Measurements from ENCODE around the gene NELFCD. TPM values are rescaled to one million over a fixed set of nuclear protein-coding genes. Genes with fewer than 3 reads are reported as not detected.
"Not testable (repeated sequence)": the region's sequence is repeated elsewhere in the genome, so short reads cannot be mapped to it uniquely, and the experiment has no call there.

NELFCD gene
- total and polyA plus RNA-seq, 4 donors = 31.5 to 93.9 (median 42.4) TPM

DNA sequence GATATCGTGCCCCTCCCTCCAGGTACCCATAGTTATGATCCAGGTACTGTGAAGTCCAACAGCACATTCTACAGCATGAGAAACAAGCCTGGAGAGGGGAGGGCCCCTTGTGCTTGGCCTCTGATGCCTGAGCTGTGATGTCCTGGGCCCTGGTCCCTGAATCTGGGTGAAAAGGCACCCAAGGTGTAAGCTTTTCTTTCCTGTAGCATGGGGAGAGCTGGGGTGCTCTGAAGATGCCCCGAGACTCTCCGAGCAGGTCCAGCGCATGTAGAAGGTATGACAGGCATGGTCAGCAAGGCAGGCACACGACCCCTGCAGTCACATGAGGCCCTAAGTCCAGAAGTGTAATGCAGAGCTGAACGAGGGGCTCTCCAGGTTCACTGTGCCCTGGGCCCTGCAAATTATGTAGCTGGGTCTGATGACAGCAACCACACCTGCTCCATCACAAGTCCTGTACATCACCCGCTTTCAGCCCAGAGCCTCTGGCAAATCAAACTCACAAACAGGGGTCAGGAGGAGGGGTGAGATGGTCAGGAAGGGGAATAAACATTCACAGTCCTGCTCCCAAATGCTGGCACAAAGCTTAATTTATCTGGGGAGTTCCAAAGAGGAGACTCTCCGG, 27.8 kb downstream of the NELFCD start:
- no peak overlapping the region for H3K9ac ChIP-seq (ENCODE audit: insufficient read depth in 1 of 2, low read length in 2 of 2)
- no peak overlapping the region for H3K4me3 ChIP-seq
- H3K36me3 ChIP-seq (ENCODE audit: control insufficient read depth in 4 of 4, insufficient read depth in 4 of 4, low read length in 4 of 4) = peaks cover 0 to 2% (median 0%) of the 10 kb centered on the region in 4 donors
- DNase-seq (no peak), ATAC-seq (ENCODE audit: insufficient read depth, low FRiP score) (no peak)
- peak overlapping the region in 1 of 2 donors; percentile 73 for H3K27ac ChIP-seq (ENCODE audit: low read depth in 1 of 2, low read length in 1 of 2)
- 82 to 89% methylated on average over 8 of the region's 8 CpGs for WGBS, 2 donors
- TF ChIP-seq, protein P1, sequence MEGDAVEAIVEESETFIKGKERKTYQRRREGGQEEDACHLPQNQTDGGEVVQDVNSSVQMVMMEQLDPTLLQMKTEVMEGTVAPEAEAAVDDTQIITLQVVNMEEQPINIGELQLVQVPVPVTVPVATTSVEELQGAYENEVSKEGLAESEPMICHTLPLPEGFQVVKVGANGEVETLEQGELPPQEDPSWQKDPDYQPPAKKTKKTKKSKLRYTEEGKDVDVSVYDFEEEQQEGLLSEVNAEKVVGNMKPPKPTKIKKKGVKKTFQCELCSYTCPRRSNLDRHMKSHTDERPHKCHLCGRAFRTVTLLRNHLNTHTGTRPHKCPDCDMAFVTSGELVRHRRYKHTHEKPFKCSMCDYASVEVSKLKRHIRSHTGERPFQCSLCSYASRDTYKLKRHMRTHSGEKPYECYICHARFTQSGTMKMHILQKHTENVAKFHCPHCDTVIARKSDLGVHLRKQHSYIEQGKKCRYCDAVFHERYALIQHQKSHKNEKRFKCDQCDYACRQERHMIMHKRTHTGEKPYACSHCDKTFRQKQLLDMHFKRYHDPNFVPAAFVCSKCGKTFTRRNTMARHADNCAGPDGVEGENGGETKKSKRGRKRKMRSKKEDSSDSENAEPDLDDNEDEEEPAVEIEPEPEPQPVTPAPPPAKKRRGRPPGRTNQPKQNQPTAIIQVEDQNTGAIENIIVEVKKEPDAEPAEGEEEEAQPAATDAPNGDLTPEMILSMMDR (IDR thresholded peaks at IDR 0.05; ENCODE audit: control extremely low read depth, extremely low read depth) = no peak
- peaks cover 0 to 29% (median 14%) of the 10 kb centered on the region in 5 donors for H3K4me1 ChIP-seq (ENCODE audit: control insufficient read depth in 5 of 5, insufficient read depth in 5 of 5, low read length in 5 of 5)
- H3K9me3 ChIP-seq (ENCODE audit: control insufficient read depth in 4 of 4, insufficient read depth in 3 of 4, low read length in 3 of 4) = no peaks in the 10 kb centered on the region
- no peaks in the 10 kb centered on the region for H3K27me3 ChIP-seq (ENCODE audit: control insufficient read depth in 3 of 3, insufficient read depth in 3 of 3, low read length in 2 of 3)

DNA sequence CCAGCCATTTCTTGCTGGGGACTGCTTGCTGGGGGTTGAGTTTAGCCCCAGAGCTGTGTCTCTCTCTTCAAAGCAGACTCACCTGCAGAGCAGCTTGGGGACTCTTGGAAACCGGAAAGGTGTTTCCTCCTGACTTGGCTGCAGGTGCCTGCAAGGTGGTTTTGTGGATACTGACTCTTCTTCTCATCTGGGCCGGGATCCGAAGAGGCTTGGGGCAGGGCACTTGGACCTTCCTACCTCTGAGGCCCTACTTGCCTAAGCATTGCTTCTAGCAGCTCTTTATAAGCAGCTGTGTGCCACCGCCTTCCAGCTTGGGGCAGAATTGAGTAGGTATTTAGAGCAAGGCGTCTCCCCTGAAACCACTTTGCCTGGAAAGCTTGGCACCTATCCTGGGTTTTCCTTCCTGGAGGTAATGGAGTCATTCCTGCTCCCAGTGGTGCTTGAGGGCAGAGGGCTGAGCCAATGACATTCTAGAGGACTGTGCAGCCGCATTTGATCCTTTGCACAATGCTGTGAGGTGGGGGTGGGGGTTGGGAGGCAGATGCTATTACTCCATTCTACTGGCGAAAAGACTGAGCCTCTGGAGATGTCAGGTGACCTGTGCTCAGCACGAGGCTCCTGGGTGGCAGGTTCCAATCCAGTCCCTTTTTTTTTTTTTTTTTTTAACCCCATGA, 29.4 kb downstream of the NELFCD start:
- WGBS, 2 donors = 55 to 68% methylated on average over 8 of the region's 8 CpGs

DNA sequence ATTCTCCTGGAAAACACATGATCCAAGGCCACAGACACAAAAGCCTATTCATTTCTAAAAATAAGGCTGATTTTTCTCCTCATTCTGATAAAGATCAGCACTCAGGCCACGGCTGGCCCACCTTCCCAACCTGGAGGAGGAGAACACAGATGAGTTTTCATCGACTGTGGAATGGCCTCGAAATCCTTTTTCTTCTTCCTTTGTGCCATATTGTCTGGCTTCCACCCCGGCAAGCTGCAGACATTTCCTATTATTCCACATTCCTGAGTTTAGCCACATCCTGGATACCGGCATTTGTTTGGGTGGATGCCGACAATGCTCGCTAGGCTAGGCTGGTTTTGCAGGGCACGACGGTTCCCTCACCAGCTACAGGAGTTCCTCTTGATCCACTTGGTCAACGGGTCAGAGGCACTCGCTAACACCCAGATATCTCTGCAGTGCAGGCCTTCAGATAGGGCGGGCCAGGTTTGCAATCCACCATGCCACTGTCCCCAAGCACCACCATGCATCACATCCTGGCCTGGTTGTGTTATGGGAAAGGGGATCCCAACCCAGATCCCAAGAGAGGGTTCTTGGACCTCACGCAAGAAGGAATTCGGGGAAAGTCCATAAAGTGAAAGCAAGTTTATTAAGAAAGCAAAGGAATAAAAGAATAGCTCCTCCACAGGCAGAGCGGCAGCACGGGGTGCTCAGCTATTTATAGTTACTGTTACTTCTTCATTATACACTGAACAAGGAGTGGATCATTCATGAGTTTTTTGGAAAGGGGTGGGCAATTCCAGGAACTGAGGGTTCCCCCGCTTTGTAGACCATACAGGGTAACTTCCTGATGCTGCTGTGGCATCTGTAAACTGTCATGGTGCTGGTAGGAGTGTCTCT, 30.2 kb downstream of the NELFCD start:
- H3K4me1 ChIP-seq (ENCODE audit: control insufficient read depth in 5 of 5, insufficient read depth in 5 of 5, low read length in 5 of 5) = peaks cover 0 to 32% (median 9%) of the 10 kb centered on the region in 5 donors
- no peak overlapping the region for H3K4me3 ChIP-seq
- 46 to 60% methylated on average over 17 of the region's 17 CpGs for WGBS, 2 donors
- H3K27ac ChIP-seq (ENCODE audit: low read depth in 1 of 2, low read length in 1 of 2) = peak overlapping the region in 1 of 2 donors; percentile 48
- no peaks in the 10 kb centered on the region for H3K27me3 ChIP-seq (ENCODE audit: control insufficient read depth in 3 of 3, insufficient read depth in 3 of 3, low read length in 2 of 3)
- DNase-seq (peak; percentile 38 to 58 (median 45)), ATAC-seq (ENCODE audit: insufficient read depth, low FRiP score) (no peak)
- H3K9me3 ChIP-seq (ENCODE audit: control insufficient read depth in 4 of 4, insufficient read depth in 3 of 4, low read length in 3 of 4) = no peaks in the 10 kb centered on the region
- H3K36me3 ChIP-seq (ENCODE audit: control insufficient read depth in 4 of 4, insufficient read depth in 4 of 4, low read length in 4 of 4) = no peaks in the 10 kb centered on the region
- TF ChIP-seq, protein P1 (IDR thresholded peaks at IDR 0.05; ENCODE audit: control extremely low read depth, extremely low read depth) = no peak
- no peak overlapping the region for H3K9ac ChIP-seq (ENCODE audit: insufficient read depth in 1 of 2, low read length in 2 of 2)

More for the DNA sequence above, 29.4 kb downstream of the NELFCD start:
- Histone ChIP-seq H3K4me3 (no peak overlapping the region), H3K9me3 (ENCODE audit: control insufficient read depth in 4 of 4, insufficient read depth in 3 of 4, low read length in 3 of 4) (no peaks in the 10 kb centered on the region), H3K27me3 (ENCODE audit: control insufficient read depth in 3 of 3, insufficient read depth in 3 of 3, low read length in 2 of 3) (no peaks in the 10 kb centered on the region), H3K36me3 (ENCODE audit: control insufficient read depth in 4 of 4, insufficient read depth in 4 of 4, low read length in 4 of 4) (no peaks in the 10 kb centered on the region), H3K4me1 (ENCODE audit: control insufficient read depth in 5 of 5, insufficient read depth in 5 of 5, low read length in 5 of 5) (peaks cover 0 to 27% (median 17%) of the 10 kb centered on the region in 5 donors), H3K9ac (ENCODE audit: insufficient read depth in 1 of 2, low read length in 2 of 2) (no peak overlapping the region), H3K27ac (ENCODE audit: low read depth in 1 of 2, low read length in 1 of 2) (peak overlapping the region in 1 of 2 donors; percentile 64)
- DNase-seq = peak in 1 of 3 donors; percentile 66
- TF ChIP-seq, protein P1 (IDR thresholded peaks at IDR 0.05; ENCODE audit: control extremely low read depth, extremely low read depth) = no peak
- ATAC-seq (ENCODE audit: insufficient read depth, low FRiP score) = no peak

DNA sequence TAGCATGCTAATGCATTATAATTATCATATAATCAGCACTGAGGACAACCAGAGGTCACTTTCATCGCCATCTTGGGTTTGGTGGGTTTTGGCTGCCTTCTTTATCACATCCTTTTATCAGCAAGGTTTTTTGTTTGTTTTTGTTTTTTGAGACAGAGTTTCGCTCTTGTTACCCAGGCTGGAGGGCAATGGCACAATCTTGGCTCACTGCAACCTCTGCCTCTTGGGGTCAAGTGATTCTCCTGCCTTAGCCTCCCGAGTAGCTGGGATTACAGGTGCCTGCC, 30.8 kb downstream of the NELFCD start:
- DNase-seq; H3K27me3 ChIP-seq (ENCODE audit: control insufficient read depth in 3 of 3, insufficient read depth in 3 of 3, low read length in 2 of 3); H3K9me3 ChIP-seq (ENCODE audit: control insufficient read depth in 4 of 4, insufficient read depth in 3 of 4, low read length in 3 of 4); H3K36me3 ChIP-seq (ENCODE audit: control insufficient read depth in 4 of 4, insufficient read depth in 4 of 4, low read length in 4 of 4); H3K9ac ChIP-seq (ENCODE audit: insufficient read depth in 1 of 2, low read length in 2 of 2); ATAC-seq (ENCODE audit: insufficient read depth, low FRiP score); H3K4me3 ChIP-seq: not testable (repeated sequence)
- H3K4me1 ChIP-seq (ENCODE audit: control insufficient read depth in 5 of 5, insufficient read depth in 5 of 5, low read length in 5 of 5) = peaks cover 0 to 38% (median 5%) of the 10 kb centered on the region in 5 donors
- peak overlapping the region in 1 of 2 donors; percentile 48 for H3K27ac ChIP-seq (ENCODE audit: low read depth in 1 of 2, low read length in 1 of 2)
- 87 to 90% methylated on average over 3 of the region's 3 CpGs for WGBS, 2 donors

All from lung (tissue), 12 donors.